PC-3 (cell line): ENCODE results near the gene TRMT10C.

Source experiments
- EZH2 ChIP-seq: fragments of 300-600 bp; sonication (generic); IDR thresholded peaks from one replicate; pipeline ENCODE4 v1.6.1; 2017; ENCODE audit warnings: antibody characterized with exemption, mild to moderate bottlenecking, low read length; ENCODE audit not compliant: unreplicated experiment
- TF ChIP-seq, protein P1 (sequence below): fragments of 300-600 bp; sonication (generic); conservative IDR thresholded peaks from 2 replicates; pipeline ENCODE4 v1.5.1; 2017; ENCODE audit warnings: antibody characterized with exemption, low read depth, mild to moderate bottlenecking, low read length

- no peak for TF ChIP-seq EZH2
- TF ChIP-seq, protein P1, sequence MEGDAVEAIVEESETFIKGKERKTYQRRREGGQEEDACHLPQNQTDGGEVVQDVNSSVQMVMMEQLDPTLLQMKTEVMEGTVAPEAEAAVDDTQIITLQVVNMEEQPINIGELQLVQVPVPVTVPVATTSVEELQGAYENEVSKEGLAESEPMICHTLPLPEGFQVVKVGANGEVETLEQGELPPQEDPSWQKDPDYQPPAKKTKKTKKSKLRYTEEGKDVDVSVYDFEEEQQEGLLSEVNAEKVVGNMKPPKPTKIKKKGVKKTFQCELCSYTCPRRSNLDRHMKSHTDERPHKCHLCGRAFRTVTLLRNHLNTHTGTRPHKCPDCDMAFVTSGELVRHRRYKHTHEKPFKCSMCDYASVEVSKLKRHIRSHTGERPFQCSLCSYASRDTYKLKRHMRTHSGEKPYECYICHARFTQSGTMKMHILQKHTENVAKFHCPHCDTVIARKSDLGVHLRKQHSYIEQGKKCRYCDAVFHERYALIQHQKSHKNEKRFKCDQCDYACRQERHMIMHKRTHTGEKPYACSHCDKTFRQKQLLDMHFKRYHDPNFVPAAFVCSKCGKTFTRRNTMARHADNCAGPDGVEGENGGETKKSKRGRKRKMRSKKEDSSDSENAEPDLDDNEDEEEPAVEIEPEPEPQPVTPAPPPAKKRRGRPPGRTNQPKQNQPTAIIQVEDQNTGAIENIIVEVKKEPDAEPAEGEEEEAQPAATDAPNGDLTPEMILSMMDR = no peak
Observed at GRCh38 chr3:101603184-101603583, 41.5 kb downstream of the TRMT10C start.
